Amygdala (tissue), 56 donors: ENCODE data around the gene AJAP1.
"Not testable (repeated sequence)": the region's sequence is repeated elsewhere in the genome, so short reads cannot be mapped to it uniquely, and the experiment has no call there.

Experiments used
- DNase-seq, 56 donors: peaks; one replicate each; lab custom pipeline; 2025; lab: John Stamatoyannopoulos, UW

Gene AJAP1

DNA sequence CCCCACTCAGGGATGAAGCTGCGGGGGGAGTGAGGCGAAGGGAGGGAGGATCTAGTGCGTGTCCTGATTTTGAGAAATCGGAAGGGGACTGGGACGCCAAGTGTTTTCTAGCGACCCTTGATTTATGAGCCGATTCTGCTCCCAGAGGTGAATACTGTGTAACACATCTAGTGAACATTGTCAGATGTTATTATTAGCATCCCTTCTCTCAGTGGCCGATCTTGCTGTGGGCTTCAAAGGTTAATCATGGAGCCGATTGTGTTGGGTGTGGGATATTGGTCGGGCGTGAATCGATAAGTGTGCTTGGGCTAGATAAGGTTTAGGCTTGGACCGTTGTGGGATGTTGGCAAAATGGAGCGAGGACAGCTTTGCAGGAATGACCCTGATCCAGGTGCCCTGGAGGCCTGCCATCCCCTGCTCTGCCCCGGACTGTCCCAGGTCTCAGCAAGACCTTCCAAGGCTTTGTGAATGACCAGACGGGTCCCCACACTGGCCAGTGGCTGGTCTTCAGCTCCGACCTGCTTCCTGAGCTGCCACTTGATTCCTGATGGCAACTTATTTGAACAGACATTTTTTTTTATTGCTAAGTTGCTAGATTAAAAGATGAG is 2.2 kb downstream of the AJAP1 start:
- peak in 3 of 56 donors; percentile 34 to 53 (median 47) for DNase-seq

DNA sequence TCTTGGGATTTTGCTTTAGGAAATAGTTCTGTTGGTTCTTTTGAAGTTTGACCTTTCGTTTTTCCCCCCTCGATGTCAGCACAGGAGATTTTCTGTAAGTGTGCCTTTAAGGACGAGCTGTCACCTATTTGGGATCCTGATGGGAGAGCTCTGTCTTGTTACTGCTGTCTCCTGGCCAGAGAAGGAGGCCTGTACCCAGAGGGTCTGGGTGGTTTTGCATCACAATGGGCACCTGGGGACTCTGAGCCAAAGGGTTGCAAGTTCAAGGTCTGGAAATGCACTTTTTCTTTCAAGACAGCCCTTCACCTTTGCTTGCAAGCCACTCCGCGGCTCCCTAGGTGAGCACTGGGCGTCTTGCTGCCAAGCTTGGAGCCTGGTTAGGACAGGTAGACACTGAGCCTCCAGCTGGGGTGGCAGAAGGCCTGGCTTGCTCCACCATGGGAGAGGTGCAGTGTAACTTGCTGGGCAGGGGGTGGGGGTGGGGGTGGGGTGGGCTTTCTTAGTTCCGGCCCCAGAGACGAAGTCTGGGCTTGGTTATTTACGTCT is 2.9 kb downstream of the AJAP1 start:
- peak in 1 of 56 donors; percentile 48 for DNase-seq

DNA sequence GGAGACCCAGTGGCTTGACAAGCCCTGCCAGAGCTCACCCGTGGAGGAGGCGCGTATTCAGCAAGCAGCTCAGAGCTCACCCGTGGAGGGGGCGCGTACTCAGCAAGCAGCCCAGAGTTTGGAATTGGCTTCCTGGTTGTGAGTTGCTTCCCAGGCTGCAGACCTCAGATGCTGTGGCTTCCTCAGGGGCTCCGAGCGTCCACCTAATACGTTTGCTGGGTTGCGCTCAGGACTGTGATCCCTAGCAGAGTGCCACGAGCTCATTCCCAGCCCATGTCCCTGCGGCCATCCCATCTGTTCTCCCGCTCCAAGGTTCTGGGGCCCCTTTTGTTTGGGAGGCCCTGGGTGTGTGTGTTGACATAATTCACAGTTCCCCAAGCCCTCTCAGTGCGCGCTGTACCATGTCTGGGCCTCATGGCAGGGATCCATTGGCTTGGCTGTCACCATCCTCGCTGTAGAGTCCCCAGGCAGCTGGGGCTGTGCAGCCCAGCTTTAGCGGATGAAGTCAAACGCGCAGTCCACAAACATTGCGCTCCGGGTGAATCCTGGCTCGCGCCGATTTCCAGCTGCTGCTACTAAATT is 3.6 kb downstream of the AJAP1 start:
- DNase-seq: peak in 41 of 56 donors; percentile 28 to 82 (median 58)

DNA sequence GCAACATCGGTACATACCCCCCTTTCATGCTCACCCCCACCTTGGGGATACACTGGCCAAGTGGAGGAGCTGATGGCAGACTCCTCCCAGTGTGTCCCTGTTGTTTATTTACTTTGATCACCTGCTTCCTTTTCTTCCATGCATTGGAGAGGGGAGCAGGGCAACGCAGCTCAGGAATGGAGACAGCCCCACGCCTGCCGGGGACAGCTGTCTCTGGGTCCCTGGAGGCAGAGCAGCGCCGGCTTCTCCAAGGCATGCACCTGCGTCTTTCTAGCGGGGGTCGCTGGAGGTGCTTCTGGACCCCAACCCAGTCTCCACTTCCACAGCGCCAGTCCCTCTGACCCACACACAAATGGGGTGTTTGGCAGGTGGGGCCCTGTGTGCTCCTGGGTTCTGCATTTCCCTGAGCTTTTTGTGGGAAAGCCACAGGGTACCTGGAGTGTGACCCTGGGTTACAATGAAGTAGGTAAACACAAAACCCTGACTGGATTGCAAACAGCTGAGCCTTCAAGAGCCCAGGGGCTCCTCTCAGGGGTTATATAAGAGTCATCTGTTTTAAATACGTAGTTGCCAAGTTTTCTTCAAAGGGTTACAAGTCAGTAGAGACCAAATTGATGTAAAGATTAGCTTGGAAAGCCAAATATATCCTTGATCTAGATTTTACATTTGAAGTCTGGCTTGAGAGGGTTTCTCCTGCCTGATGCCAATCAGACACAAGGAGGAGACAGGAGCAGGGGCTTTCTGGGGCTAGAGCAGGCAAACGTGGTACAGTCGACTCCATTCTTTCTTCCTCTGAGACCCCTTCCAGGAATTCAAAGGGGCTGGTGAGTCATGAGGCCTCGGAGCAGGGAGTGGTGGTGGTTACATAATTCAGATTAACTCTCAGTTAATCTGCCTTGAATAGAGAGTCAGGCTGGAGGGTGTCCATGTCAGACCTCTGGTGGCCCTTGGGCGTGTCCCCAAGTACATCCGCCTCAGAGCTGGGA is 4.5 kb downstream of the AJAP1 start:
- peak in 1 of 56 donors; percentile 18 for DNase-seq

DNA sequence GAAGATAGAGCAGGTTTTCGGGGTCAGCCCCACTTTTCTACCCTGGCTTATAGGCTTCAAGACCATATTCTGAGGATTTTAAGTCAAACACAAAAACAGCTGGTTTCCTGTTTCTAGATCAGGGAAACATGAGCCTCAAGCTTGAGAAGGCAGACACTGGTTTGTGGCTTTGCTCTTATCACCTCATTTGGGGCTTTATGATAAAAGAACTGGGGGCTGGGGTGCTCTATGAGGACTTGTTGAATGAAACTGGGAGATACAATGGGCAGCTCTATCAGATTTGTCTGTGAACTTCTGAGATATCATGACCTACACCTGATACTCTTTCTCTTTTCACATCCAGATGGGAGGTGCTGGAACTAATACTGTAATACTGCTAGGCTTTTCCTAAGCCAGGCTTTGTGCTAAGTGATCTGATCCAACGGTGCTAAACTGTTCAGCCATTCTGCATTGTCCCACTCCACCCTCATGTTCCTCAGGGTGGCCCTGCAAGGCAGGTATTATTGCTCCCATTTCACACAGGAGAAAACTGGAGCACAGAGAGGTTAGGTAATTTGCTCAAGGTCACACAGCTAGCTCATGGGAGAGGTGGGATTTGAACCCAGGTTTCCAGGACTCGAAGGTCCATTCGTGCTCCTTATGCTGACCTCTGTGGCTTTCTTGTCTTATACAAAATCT is 6.6 kb downstream of the AJAP1 start:
- DNase-seq: no peak

DNA sequence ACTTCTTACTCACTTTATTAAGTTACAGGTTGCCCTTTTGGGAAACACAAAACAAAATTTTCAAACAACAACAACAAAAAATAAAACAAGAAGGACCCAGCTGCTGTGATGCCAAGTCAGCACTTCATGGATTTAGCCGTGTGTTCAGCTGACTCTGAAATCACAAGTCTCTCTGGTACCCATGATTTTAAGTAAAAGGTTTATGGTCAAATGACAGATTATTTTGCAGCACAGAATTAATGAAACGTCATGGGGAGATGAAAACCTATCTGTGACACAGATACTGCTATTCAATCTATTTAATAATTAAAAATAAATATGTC is 7.1 kb downstream of the AJAP1 start:
- no peak for DNase-seq

DNA sequence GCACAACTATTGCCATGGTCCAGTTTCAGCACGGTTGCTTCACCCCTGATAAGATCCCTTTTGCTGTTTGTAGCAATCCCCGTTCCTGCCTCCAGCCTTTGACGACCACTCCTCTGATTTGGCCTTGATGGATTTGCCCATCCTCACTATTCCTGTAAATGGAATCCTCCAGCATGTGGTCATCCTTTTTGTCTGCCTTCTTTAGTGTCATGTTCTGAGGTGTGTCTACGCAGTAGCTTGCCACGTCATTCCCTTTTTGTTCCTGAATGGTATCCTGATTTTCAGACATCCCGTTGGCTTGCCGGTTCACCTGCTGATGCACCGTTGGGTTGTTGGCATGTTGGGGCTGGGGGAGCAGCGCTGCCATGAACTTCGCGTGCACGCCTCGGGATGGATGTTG is 7.8 kb downstream of the AJAP1 start:
- DNase-seq: no peak

DNA sequence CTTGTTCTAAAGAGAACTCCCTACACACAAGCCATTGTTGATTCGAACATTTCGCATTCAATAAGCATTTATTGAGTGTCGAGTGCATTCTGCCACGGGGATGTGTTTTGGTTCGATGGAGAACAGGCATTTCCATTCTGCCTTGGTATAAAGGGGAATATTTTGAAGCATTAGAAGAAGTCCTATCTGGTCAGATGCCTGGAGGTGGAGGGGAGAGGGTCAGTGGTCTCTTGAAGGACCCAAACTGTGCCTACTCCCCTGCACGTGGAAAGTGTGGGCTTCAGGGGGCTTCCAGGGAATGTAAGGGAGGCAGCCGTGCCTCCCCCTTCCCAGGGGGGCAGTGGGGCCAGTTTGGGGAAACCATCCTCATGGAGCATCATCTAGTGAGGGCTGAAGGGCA is 8.3 kb downstream of the AJAP1 start:
- no peak for DNase-seq

DNA sequence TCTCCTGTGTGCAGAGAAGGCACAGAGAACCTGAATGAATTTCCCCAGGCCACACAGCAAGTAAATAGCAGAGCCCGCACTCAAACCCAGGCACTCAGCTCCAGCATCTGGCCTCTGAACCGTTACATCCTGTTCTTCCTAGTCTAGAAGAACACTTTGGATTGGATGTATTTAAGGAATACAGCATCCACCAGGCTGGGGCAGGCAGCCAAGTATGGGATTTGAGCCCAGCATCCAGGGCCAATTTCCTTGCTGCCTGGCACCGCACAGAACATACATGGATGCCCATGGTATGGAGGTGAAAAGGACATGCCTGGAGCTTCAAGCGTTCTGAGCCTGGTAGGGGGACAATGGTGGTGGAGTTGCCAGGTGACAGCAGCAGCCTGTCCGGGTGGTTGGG is 9.7 kb downstream of the AJAP1 start:
- no peak for DNase-seq

DNA sequence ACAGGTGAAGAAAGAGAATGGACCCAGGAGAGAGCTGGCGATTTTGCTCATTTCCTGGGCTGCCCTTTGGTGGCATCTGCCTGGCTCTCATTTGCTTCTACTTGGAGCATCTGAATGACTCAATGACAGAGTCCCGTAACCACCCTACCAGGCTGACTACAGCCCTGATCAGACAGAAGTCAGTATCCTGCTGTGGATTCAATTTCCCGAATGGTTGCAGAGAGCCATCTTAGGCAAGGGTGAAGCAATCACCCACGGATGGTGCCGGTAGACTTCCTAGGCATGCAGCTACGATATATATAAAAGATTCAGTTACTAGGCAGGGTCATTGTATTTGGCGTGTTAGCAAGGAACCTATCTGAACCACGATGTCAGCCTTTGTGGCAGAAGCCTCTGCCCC is 10.2 kb downstream of the AJAP1 start:
- DNase-seq: no peak

DNA sequence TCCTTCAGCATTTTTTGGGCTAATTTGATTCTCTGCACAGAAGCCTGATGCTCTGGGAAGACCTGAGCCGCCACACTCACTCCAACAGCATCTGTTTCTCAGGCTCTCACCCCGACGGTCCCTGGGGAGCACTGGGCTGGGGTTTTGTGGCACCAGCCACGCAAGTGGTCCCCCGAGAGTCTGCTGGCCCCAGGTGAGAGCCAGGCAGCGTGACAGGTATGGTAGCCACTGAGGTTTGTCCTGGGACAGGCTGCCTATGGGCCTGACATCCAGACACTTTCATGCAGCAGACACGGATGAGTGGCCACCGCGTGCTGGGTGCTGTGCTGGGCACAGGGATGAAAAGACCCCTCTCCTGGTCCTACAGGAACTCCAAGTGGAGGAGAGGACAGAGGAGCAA is 11.0 kb downstream of the AJAP1 start:
- DNase-seq: no peak

DNA sequence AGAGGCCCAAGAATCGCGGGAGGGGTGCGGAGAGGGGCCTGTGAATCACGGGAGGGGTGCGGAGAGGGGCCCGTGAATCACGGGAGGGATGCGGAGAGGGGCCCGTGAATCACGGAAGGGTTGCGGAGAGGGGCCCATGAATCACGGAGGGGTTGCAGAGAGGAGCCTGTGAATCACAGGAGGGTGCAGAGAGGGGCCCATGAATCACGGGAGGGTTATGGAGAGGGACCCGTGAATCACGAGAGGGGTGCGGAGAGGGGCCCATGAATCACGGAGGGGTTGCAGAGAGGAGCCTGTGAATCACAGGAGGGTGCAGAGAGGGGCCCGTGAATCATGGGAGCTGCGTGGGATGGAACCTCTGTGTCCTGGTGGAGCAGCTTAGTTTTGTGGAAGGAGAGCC is 12.3 kb downstream of the AJAP1 start:
- not testable (repeated sequence) for DNase-seq

DNA sequence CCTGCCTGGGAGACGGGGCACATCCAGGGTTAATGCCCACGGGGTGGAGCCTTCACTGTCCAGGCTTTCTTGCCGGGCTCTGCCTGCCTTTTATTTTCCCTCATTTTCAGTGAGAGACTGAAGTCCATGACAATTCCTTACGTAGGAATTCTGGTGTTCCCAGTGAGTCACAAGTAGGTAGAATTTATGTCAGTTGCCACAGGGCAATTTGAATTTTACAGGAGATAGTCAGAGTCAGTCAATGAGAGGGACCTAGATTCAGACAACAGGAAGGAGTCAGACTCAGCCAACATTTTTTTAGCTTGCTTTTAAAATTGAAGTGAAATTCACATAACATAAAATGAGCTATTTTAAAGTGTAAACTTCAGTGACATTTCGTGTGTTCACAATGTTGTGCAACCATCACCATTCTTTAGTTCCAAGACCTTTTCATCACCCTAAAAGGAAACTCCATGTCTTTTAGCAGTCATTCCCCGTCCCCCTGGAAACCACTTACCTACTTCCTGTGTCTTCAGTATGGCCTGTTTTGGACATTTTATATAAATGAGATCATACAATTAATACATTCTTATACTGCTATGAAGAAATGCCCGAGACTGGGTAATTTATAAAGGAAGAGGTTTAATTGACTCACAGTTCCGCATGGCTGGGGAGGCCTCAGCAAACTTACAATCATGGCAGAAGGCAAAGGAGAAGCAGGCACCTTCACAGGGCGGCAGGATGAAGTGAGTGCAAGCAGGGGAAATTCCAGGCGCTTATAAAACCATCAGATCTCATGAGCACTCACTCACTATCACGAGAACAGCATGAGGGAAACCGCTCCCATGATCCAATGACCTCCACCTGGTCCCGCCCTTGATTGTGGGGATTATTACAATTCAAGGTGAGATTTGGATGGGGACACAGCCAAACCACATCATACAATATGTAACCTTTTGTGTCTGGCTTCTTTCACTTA is 14.6 kb downstream of the AJAP1 start:
- DNase-seq: no peak

DNA sequence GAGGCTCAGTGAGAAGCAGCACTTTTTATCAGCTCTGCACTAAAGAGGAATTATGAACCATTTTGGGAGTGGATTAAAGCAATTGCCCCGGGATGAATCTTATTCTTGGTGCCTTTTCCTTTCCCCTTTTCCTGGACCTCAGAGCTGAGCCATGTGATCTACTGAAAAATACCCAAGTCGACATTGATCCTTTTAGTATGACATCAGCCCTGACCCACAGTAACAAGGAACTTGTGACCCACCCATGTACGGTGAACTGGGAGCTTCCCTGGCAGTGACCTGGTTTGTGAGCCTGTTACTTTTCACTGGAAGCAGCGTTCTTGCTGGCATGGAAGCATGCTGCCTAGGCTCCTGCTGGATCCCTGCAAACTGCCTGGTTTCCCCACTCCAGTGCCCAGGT is 15.9 kb downstream of the AJAP1 start:
- no peak for DNase-seq

DNA sequence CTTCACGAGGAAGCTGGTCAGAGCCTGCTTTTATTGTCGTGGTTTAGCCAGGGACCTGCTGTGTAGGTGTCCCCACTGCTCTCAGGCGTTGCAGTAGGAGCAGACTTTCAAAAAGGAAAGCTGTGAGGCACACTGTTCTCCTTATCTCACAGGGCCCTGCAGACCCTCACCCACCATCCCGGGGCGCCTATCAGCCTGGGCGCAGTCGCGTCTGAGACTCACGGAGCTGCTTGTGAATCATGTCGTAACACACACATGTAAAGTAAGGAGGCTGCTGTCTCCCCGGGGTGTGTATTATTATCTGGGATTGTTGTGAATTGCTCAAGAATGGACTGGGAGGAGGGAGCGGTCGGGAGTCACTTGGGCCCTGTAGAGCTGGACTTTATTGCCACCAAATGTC is 17.4 kb downstream of the AJAP1 start:
- DNase-seq: no peak

DNA sequence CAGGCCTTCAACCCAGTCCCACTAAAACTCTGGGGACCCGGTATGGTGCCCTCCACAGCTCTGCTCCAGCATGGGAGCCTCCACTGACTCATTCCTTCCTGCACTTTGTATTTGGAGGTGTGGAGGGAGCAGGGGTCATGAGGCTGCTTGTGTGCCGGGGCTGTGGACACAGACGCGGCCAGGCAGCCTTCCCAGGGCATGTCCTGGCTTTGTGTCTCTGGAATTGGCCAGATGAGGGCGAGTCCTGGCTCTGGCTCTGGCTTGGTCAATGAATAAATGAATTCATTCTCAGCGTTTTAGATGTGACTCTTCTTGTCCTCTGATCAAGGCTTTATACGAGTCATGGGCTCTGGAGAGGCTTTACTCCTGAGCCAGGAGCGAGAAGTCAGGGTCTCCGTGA is 19.1 kb downstream of the AJAP1 start:
- DNase-seq: peak in 15 of 56 donors; percentile 19 to 72 (median 36)

DNA sequence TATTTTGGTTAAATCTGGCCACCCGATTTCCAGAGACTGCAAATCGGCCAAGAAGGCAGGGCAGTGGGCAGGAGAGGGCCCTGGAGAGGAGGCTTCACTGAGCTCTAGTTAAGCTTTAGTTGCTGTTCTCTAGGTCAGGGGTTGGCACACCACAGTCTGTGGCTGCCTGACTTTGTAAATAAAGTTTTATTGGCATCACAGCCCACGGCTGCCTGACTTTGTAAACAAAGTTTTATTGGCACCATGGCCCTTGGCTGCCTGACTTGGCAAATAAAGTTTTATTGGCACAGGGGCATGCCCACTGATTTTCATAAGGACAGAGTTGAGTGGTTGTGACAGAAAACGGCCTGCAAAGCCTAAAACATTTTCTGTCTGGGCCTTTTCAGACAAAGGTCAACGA is 19.7 kb downstream of the AJAP1 start:
- DNase-seq: no peak

DNA sequence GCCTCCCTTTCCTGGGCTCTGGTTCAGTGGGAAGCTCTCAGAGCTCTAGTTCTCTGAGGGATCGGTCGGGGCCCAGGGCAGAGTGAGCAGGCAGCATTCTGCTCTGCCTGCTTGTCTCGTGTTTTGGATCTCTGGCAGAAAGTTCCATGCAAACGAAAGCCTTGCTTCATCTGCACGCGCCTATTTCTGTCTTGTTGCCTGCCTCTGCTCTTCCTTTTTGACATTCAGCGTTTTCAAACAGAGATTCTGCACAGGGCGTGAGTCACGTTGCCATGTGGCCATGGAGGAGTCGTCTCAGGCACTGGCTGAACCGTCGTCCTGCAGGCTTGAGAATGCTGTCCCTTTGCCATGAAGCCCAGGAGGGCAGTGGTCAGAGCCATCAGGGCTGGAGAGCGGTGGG is 20.3 kb downstream of the AJAP1 start:
- peak in 5 of 56 donors; percentile 20 to 52 (median 29) for DNase-seq

DNA sequence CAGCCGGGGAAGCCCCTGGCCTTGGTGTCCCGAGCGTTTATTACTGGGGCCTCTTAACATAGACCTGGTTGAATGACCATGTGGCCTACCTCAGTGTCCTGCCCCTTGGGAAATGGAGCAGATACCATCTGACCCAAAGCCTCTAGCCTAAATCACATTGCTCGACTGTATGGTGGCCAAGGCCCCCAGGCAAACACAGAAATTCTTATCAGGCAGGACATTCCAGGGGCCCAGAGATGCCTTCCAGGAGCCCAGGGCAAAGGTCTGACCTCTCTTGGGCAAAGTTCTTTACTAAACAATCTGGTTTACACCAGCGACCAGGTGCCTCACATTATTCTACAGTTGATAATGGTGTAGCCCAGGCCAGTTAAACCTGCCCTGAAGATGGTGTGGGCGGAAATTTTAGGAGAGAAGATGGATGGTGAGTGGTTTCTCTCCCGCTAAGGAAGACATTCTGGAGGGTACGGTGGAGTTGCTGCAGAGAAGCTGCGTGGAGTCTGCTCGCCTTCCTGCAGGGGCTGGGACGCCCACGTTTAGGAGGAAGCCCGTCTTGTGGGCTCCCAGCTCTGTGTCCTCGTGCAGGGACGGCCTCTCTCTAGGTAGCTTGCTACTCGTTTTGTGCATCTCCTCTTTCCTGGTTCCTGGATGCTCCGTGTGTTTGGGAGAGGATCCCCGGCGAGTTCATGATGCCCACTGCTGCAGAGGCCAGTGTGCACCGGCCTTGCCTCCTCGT is 21.2 kb downstream of the AJAP1 start:
- DNase-seq: no peak
